ENCODE data around the gene JAM3.

Gene JAM3

GRCh38 chr11:134032501-134033091, 36.3 kb upstream of the JAM3 start:
- POLR2A ChIA-PET (ENCODE audit: low non-redundant PET), result no interaction called here
- no peak for DNase-seq (ENCODE audit: low spot score)
- no peak for TF ChIP-seq CTCF (conservative IDR thresholded peaks at IDR 0.05; ENCODE audit: low read depth)
- H3K27ac ChIP-seq, result no peak overlapping the region
- CTCF ChIA-PET, result interaction anchor here (0.6 kb wide), 1 partner anchor 66 kb away, joined by 4 read pairs; no protein-coding TSS in a partner anchor

GRCh38 chr11:134033276-134033675, 35.6 kb upstream of the JAM3 start:
- no peak for TF ChIP-seq CTCF (conservative IDR thresholded peaks at IDR 0.05; ENCODE audit: low read depth)
- ChIA-PET POLR2A (ENCODE audit: low non-redundant PET) (no interaction called here), CTCF (no interaction called here)
- DNase-seq (ENCODE audit: low spot score), result no peak
- peak overlapping the region; percentile 82 for H3K27ac ChIP-seq

GRCh38 chr11:134033696-134034491, 35.0 kb upstream of the JAM3 start:
- no peak for TF ChIP-seq CTCF (conservative IDR thresholded peaks at IDR 0.05; ENCODE audit: low read depth)
- POLR2A ChIA-PET (ENCODE audit: low non-redundant PET), result interaction anchor here (1.5 kb wide), 1 partner anchor 22 kb away, joined by 4 read pairs; no protein-coding TSS in a partner anchor
- DNase-seq (ENCODE audit: low spot score), result peak; percentile 70
- CTCF ChIA-PET, result interaction anchor here (0.5 to 1.4 kb wide), 3 partner anchors 16 to 106 kb away, joined by 3 to 5 read pairs (median 3); no protein-coding TSS in a partner anchor
- peak overlapping the region; percentile 82 for H3K27ac ChIP-seq

- H3K27ac ChIP-seq, result peak overlapping the region; percentile 82
- POLR2A ChIA-PET (ENCODE audit: low non-redundant PET), result interaction anchor here (1.5 kb wide), 1 partner anchor 23 kb away, joined by 4 read pairs; no protein-coding TSS in a partner anchor
- DNase-seq (ENCODE audit: low spot score), result peak; percentile 49
- TF ChIP-seq CTCF (conservative IDR thresholded peaks at IDR 0.05; ENCODE audit: low read depth), result no peak
- CTCF ChIA-PET, result interaction anchor here (1.4 kb wide), 1 partner anchor 107 kb away, joined by 5 read pairs; no protein-coding TSS in a partner anchor
Measured at GRCh38 chr11:134034496-134035381, 34.1 kb upstream of the JAM3 start.

- no peak for TF ChIP-seq CTCF (conservative IDR thresholded peaks at IDR 0.05; ENCODE audit: low read depth)
- DNase-seq (ENCODE audit: low spot score), result no peak
- H3K27ac ChIP-seq, result peak overlapping the region; percentile 58
- ChIA-PET CTCF (interaction anchor here (0.6 to 2.4 kb wide), 2 partner anchors 108 to 373 kb away, joined by 3 to 9 read pairs; no protein-coding TSS in a partner anchor), POLR2A (ENCODE audit: low non-redundant PET) (no interaction called here)
Measured at GRCh38 chr11:134036492-134037045, 32.3 kb upstream of the JAM3 start.

Data from RWPE1 (cell line).